CD14-positive monocyte (primary cell): ENCODE measurements around the gene PTPN18. TPM values are rescaled to one million over a fixed set of nuclear protein-coding genes. Genes with fewer than 3 reads are reported as not detected.

Experiments
- DNase-seq, 3 donors: peaks; one replicate each; pipeline ENCODE4 v3.0.0-alpha.2; 2011 to 2022
- H2AFZ ChIP-seq: 2 replicates; pipeline ENCODE4 v1.6.0; 2012; ENCODE audit warnings: mild to moderate bottlenecking, low read depth, low read length, inconsistent platforms; ENCODE audit not compliant: insufficient read depth, poor library complexity, severe bottlenecking
- H3K27ac ChIP-seq, 2 donors: 1 replicate in 1 of 2; 2 replicates in 1 of 2; pipeline ENCODE4 v1.5.1; 2012 to 2013; ENCODE audit warnings: low read length in 2 of 2, control low read depth in 1 of 2, inconsistent platforms in 1 of 2, low read depth in 1 of 2, mild to moderate bottlenecking in 1 of 2
- H3K27me3 ChIP-seq, 2 donors: one replicate each; pipeline versions ENCODE4 v1.6.0 to v1.6.1; 2011 to 2013; ENCODE audit warnings: low read length in 2 of 2; ENCODE audit not compliant: control insufficient read depth in 2 of 2, insufficient read depth in 2 of 2
- H3K36me3 ChIP-seq, 2 donors: replicated peaks in 1 of 2; 1 replicate in 1 of 2; 2 replicates in 1 of 2; pipeline versions ENCODE4 v1.5.1 to v1.6.1; 2012 to 2013; ENCODE audit warnings: low read length in 2 of 2, control low read depth in 1 of 2, inconsistent platforms in 1 of 2, mild to moderate bottlenecking in 1 of 2; ENCODE audit not compliant: insufficient read depth in 2 of 2, control insufficient read depth in 1 of 2
- H3K4me1 ChIP-seq, 2 donors: 1 replicate in 1 of 2; 2 replicates in 1 of 2; pipeline versions ENCODE4 v1.5.1 to v1.6.1; 2012 to 2013; ENCODE audit warnings: low read length in 2 of 2, control low read depth in 1 of 2, inconsistent platforms in 1 of 2, mild to moderate bottlenecking in 1 of 2, moderate library complexity in 1 of 2; ENCODE audit not compliant: insufficient read depth in 2 of 2, control insufficient read depth in 1 of 2
- H3K4me2 ChIP-seq: replicated peaks from 2 replicates; pipeline ENCODE3; 2012; ENCODE audit warnings: low read length, moderate library complexity, mild to moderate bottlenecking; ENCODE audit not compliant: poor library complexity, severe bottlenecking; ENCODE audit errors: extremely low read depth
- H3K4me3 ChIP-seq, 3 experiments: fragments of 200-600 bp in 1 of 3; sonication (generic) in 1 of 3; replicated peaks in 1 of 3; 1 replicate in 2 of 3; 2 replicates in 1 of 3; pipeline ENCODE4 v1.5.1; 2011 to 2013; ENCODE audit warnings: low read length in 3 of 3, mild to moderate bottlenecking in 3 of 3, control low read depth in 2 of 3, low read depth in 2 of 3, inconsistent platforms in 1 of 3, moderate library complexity in 1 of 3
- H3K79me2 ChIP-seq: 2 replicates; pipeline ENCODE4 v1.6.0; 2012; ENCODE audit warnings: mild to moderate bottlenecking, control low read depth, inconsistent platforms, low read length, moderate library complexity; ENCODE audit not compliant: insufficient read depth
- H3K9ac ChIP-seq: 2 replicates; pipeline ENCODE4 v1.6.0; 2017; ENCODE audit warnings: low read length, mild to moderate bottlenecking; ENCODE audit not compliant: insufficient read depth, poor library complexity, severe bottlenecking
- H3K9me3 ChIP-seq, 2 donors: replicated peaks in 1 of 2; 1 replicate in 1 of 2; 2 replicates in 1 of 2; pipeline versions ENCODE4 v1.5.1 to v1.6.1; 2012 to 2013; ENCODE audit warnings: low read length in 2 of 2, control low read depth in 1 of 2; ENCODE audit not compliant: control insufficient read depth in 1 of 2, insufficient read depth in 1 of 2
- H4K20me1 ChIP-seq: 2 replicates; pipeline ENCODE4 v1.6.0; 2012; ENCODE audit warnings: mild to moderate bottlenecking, low read length, control low read depth, moderate library complexity; ENCODE audit not compliant: insufficient read depth
- H3K27ac Mint-ChIP-seq, 7 donors: one replicate each; pipeline ENCODE4 v1.8.0; 2020; ENCODE audit warnings: mild to moderate bottlenecking in 7 of 7, mixed read lengths in 7 of 7, moderate library complexity in 6 of 7, inconsistent platforms in 2 of 7
- H3K27me3 Mint-ChIP-seq, 3 donors: one replicate each; pipeline ENCODE4 v1.8.0; 2021 to 2022; ENCODE audit warnings: low read depth in 3 of 3, mild to moderate bottlenecking in 3 of 3, mixed read lengths in 3 of 3, moderate library complexity in 3 of 3, inconsistent platforms in 1 of 3
- H3K36me3 Mint-ChIP-seq, 2 donors: one replicate each; pipeline ENCODE4 v1.8.0; 2020; ENCODE audit warnings: mixed read lengths in 2 of 2, inconsistent platforms in 1 of 2, mild to moderate bottlenecking in 1 of 2
- H3K4me1 Mint-ChIP-seq: one replicate; pipeline ENCODE4 v1.8.0; 2020; ENCODE audit warnings: mild to moderate bottlenecking, mixed read lengths
- H3K4me3 Mint-ChIP-seq, 2 donors: one replicate each; pipeline ENCODE4 v1.8.0; 2020; ENCODE audit warnings: mild to moderate bottlenecking in 2 of 2, mixed read lengths in 2 of 2, moderate library complexity in 1 of 2
- H3K9me3 Mint-ChIP-seq, 7 donors: one replicate each; pipeline ENCODE4 v1.8.0; 2020 to 2022; ENCODE audit warnings: mixed read lengths in 7 of 7, mild to moderate bottlenecking in 6 of 7, moderate library complexity in 6 of 7, inconsistent platforms in 2 of 7
- WGBS: methylation state at CpG from one replicate; pipeline ENCODE4 v1.1.5; 2013; ENCODE audit warnings: missing lambda C conversion rate; ENCODE audit not compliant: insufficient coverage; 5-methylcytosine and 5-hydroxymethylcytosine counted together
- intact Hi-C, 2 donors: fragments of 100-400 bp; cut with micrococcal nuclease; formaldehyde crosslinking; loops; one replicate each; pipeline versions ENCODE4 v1.15.0 to v1.15.1; 2023
- polyA plus RNA-seq, 3 donors: library from polyadenylated mRNA; depleted of rRNA in 1 of 3; unstranded in 2 of 3; stranded (reverse) in 1 of 3; fragments of 300-500 nt in 2 of 3; fragments of >200 nt in 1 of 3; fragmentation: Illumina TruSeq in 2 of 3; gene quantifications; 1 replicate in 2 of 3; 2 replicates in 1 of 3; pipeline ENCODE4 v1.2.3, GENCODE V29; 2012 to 2021
- TF ChIP-seq, protein P1 (sequence below): fragments of 200-600 bp; IDR thresholded peaks from one replicate; pipeline ENCODE4 v1.8.0; 2022; ENCODE audit warnings: antibody characterized with exemption, mild to moderate bottlenecking

PTPN18 gene
- polyA plus RNA-seq, 3 donors: 72.2 to 365 (median 102) TPM

DNA sequence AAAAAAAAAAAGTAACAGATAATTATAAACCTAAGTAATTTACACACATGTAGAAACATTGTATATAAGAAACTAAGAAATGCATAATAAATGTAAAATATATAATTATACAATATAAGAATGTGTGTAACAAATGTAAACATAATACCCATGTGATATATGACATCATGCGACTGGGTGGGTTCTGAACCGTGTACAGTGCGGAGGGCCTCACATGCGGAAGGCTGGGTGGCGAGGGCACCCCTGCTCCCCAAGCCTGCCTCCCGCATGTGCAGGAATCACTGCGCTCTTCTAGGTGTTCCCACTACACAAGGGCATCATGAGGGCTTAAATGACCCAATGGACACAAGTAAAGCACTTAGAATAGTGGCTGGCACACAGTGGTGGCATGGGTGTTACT is 2.0 kb downstream of the PTPN18 start:
- Mint-ChIP-seq H3K4me1 (peaks cover 37% of the 10 kb centered on the region), H3K4me3 (no peak overlapping the region), H3K36me3 (peaks cover 18 to 37% of the 10 kb centered on the region in 2 donors), H3K27ac (no peak overlapping the region), H3K9me3 (peaks cover 0 to 1% (median 0%) of the 10 kb centered on the region in 7 donors), H3K27me3 (peaks cover 0 to 2% (median 0%) of the 10 kb centered on the region in 3 donors)
- peaks cover 29 to 39% of the 10 kb centered on the region in 2 donors for H3K4me1 ChIP-seq
- peaks cover 20% of the 10 kb centered on the region for H4K20me1 ChIP-seq
- no peak for DNase-seq
- no peak overlapping the region for H2AFZ ChIP-seq
- H3K79me2 ChIP-seq: peaks cover 20% of the 10 kb centered on the region
- H3K27me3 ChIP-seq: no peaks in the 10 kb centered on the region
- peaks cover 7 to 27% of the 10 kb centered on the region in 2 donors for H3K36me3 ChIP-seq
- TF ChIP-seq, protein P1, sequence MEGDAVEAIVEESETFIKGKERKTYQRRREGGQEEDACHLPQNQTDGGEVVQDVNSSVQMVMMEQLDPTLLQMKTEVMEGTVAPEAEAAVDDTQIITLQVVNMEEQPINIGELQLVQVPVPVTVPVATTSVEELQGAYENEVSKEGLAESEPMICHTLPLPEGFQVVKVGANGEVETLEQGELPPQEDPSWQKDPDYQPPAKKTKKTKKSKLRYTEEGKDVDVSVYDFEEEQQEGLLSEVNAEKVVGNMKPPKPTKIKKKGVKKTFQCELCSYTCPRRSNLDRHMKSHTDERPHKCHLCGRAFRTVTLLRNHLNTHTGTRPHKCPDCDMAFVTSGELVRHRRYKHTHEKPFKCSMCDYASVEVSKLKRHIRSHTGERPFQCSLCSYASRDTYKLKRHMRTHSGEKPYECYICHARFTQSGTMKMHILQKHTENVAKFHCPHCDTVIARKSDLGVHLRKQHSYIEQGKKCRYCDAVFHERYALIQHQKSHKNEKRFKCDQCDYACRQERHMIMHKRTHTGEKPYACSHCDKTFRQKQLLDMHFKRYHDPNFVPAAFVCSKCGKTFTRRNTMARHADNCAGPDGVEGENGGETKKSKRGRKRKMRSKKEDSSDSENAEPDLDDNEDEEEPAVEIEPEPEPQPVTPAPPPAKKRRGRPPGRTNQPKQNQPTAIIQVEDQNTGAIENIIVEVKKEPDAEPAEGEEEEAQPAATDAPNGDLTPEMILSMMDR: no peak
- H3K9me3 ChIP-seq: no peaks in the 10 kb centered on the region
- 100% methylated on average over 2 of the region's 7 CpGs for WGBS
- H3K4me2 ChIP-seq: no peak overlapping the region
- no peak overlapping the region for H3K27ac ChIP-seq
- H3K9ac ChIP-seq: no peak overlapping the region
- H3K4me3 ChIP-seq: no peak overlapping the region
- intact Hi-C loops: no loop called here

DNA sequence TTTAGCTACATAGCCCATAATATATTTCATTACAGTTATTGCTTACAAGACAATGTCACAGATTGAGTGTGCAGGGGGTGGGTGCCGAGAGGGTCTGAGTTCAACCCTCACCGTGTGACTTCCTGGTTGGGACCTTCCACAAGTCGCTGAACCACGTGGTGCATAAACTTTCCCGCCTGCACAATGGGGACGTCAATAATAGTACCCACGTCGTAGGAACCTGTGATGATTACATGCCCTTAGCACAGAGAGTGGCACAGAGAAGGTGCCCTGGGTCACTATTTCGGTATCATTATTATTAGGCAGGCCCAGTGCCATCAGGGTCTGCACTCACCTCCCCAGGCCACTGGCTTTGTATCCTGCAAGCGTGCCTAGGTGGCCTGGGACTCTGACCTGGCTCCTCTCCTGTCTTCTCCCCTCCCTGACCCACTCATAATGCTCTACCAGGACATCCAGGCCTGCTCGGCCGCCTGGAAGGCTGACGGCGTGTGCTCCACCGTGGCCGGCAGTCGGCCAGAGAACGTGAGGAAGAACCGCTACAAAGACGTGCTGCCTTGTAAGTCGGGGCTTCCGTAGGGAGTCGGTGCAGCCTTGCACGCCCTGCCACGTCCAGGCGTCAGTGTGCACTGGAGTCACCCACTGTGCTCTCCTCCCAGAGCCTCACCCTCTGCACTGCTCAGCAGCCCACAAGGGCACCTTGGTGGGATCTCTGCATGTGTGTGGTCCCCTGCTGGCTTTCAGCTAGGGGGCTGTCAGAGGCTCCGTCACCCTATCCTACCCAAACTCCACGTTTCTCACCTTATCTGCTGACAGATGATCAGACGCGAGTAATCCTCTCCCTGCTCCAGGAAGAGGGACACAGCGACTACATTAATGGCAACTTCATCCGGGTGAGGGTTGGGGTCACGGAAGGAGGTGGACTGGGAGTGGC is 2.8 kb downstream of the PTPN18 start:
- H3K27me3 Mint-ChIP-seq: peaks cover 0 to 2% (median 0%) of the 10 kb centered on the region in 3 donors
- Histone ChIP-seq H3K4me3 (no peak overlapping the region), H4K20me1 (peaks cover 20% of the 10 kb centered on the region), H2AFZ (no peak overlapping the region), H3K27ac (no peak overlapping the region), H3K79me2 (peaks cover 19% of the 10 kb centered on the region), H3K27me3 (no peaks in the 10 kb centered on the region), H3K4me1 (peaks cover 22 to 31% of the 10 kb centered on the region in 2 donors), H3K9ac (no peak overlapping the region), H3K9me3 (no peaks in the 10 kb centered on the region), H3K4me2 (no peak overlapping the region), H3K36me3 (peaks cover 7 to 27% of the 10 kb centered on the region in 2 donors)
- 98% methylated on average over 29 of the region's 33 CpGs for WGBS
- peaks cover 32% of the 10 kb centered on the region for H3K4me1 Mint-ChIP-seq
- intact Hi-C loops: no loop called here
- peaks cover 23 to 36% of the 10 kb centered on the region in 2 donors for H3K36me3 Mint-ChIP-seq
- no peak overlapping the region for H3K4me3 Mint-ChIP-seq
- no peak for DNase-seq
- peaks cover 0 to 1% (median 0%) of the 10 kb centered on the region in 7 donors for H3K9me3 Mint-ChIP-seq
- no peak overlapping the region for H3K27ac Mint-ChIP-seq
- TF ChIP-seq, protein P1: no peak
